HepG2 (cell line): ENCODE results near the gene DLG4. TPM values are rescaled to one million over a fixed set of nuclear protein-coding genes. Genes with fewer than 3 reads are reported as not detected.

Experiments
- KLF16 ChIP-seq, 2 experiments: sonication (generic) in 1 of 2; formaldehyde crosslinking in 1 of 2; IDR thresholded peaks; 2 replicates each; pipeline versions ENCODE4 v1.6.1 to v1.8.0; 2016 to 2023; ENCODE audit warnings: missing genetic modification reagents in 2 of 2, missing compliant biosample characterization in 1 of 2
- PITX1 ChIP-seq: sonication (generic); formaldehyde crosslinking; IDR thresholded peaks from 2 replicates; pipeline ENCODE4 v1.5.1; 2020; ENCODE audit warnings: mild to moderate bottlenecking, missing genetic modification reagents
- TGIF2 ChIP-seq: IDR thresholded peaks from 2 replicates; pipeline ENCODE4 v1.6.1; 2016; ENCODE audit warnings: control low read depth, missing compliant biosample characterization
- ZBTB21 ChIP-seq: sonication (generic); formaldehyde crosslinking; IDR thresholded peaks from 2 replicates; pipeline ENCODE4 v1.4.0; 2020; ENCODE audit warnings: missing genetic modification reagents
- ZNF3 ChIP-seq: IDR thresholded peaks from 2 replicates; pipeline ENCODE4 v1.7.0; 2017; ENCODE audit warnings: inconsistent platforms
- ZNF33A ChIP-seq: sonication (generic); formaldehyde crosslinking; IDR thresholded peaks from 2 replicates; pipeline ENCODE4 v1.5.1; 2020; ENCODE audit warnings: missing genetic modification reagents, mild to moderate bottlenecking, moderate library complexity, borderline replicate concordance
- polyA plus RNA-seq, 8 experiments: library from polyadenylated mRNA; depleted of rRNA in 3 of 8; stranded (reverse) in 7 of 8; unstranded in 1 of 8; fragments of >200 nt; fragmentation: Illumina TruSeq in 4 of 8; extraction: Trizol in 4 of 8; gene quantifications; 2 replicates each; pipeline versions ENCODE4 v1.2.1 to v1.2.3, GENCODE V29; 2011 to 2016; ENCODE audit warnings: low read depth in 4 of 8, missing spikeins in 1 of 8, mixed read lengths in 1 of 8; ENCODE audit not compliant: insufficient read depth in 1 of 8
- total RNA-seq, 5 experiments: library from RNA; depleted of rRNA; stranded (reverse); fragments of >200 nt; fragmentation: Illumina TruSeq; extraction: Trizol; gene quantifications; 2 replicates each; pipeline ENCODE4 v1.2.3, GENCODE V29; 2016; ENCODE audit warnings: low read depth in 1 of 5
- TF ChIP-seq, protein P1 (sequence below): sonication (generic); formaldehyde crosslinking; IDR thresholded peaks from 2 replicates; pipeline ENCODE4 v1.4.0; 2020; ENCODE audit warnings: missing genetic modification reagents
- TF ChIP-seq, protein P2 (sequence below): IDR thresholded peaks from 2 replicates; pipeline ENCODE4 v1.6.1; 2016; ENCODE audit warnings: missing genetic modification reagents, missing compliant biosample characterization
- TF ChIP-seq, protein P3 (sequence below), 2 experiments: fragments of 450-650 bp in 1 of 2; sonication (generic) in 1 of 2; formaldehyde crosslinking in 1 of 2; IDR thresholded peaks; 2 replicates each; pipeline versions ENCODE4 v1.6.1 to v1.8.0; 2016 to 2022; ENCODE audit warnings: antibody characterized with exemption in 1 of 2, mild to moderate bottlenecking in 1 of 2, missing genetic modification reagents in 1 of 2
- TF ChIP-seq, protein P4 (sequence below): sonication (generic); formaldehyde crosslinking; IDR thresholded peaks from 2 replicates; pipeline ENCODE4 v1.5.0; 2020; ENCODE audit warnings: missing genetic modification reagents, mild to moderate bottlenecking, borderline replicate concordance
- TF ChIP-seq, protein P5 (sequence below): sonication (generic); formaldehyde crosslinking; IDR thresholded peaks from 2 replicates; pipeline ENCODE4 v1.9.0; 2021; ENCODE audit warnings: missing genetic modification reagents, borderline replicate concordance
- TF ChIP-seq, protein P6 (sequence below): sonication (generic); formaldehyde crosslinking; IDR thresholded peaks from 2 replicates; pipeline ENCODE4 v1.4.0; 2020; ENCODE audit warnings: missing genetic modification reagents

Gene DLG4
- total and polyA plus RNA-seq, 2 of the 13 experiments (the other 11 are each of a cell fraction or from before 2014, with no cell fraction given): 0.71 to 4.3 TPM

DNA sequence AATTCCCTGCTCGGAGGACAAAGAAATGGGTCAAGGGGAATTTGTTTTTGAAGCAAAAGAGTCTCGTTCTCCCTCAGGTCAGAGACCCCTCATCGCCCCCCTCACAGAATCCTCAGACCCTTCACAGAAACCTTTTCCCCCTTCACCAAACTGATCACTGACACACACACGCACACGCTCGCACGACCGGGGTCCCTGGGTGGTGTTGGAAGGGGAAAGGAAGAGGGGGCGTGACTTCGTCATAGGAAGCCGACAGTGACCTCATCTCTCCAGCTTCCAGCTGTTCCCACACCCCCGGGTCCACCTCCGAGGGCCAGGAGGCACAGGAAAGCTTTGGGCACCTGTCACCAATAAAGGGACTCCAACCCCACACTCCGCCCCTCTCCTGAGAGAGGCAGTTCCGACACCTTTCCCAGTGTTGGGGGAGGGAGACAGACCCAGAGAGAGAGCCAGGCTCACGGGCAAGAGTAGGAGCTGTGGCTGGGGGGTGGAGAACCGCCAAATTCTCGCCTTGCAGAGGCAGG lies 41.6 kb downstream of the DLG4 start (continued):
- TF ChIP-seq, protein P1, sequence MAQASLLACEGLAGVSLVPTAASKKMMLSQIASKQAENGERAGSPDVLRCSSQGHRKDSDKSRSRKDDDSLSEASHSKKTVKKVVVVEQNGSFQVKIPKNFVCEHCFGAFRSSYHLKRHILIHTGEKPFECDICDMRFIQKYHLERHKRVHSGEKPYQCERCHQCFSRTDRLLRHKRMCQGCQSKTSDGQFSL (CRISPR knock-in tag): peak; percentile 13
- TF ChIP-seq PITX1: peak; percentile 16; the same call in 1 of the 2 replicates
- TF ChIP-seq, protein P2, sequence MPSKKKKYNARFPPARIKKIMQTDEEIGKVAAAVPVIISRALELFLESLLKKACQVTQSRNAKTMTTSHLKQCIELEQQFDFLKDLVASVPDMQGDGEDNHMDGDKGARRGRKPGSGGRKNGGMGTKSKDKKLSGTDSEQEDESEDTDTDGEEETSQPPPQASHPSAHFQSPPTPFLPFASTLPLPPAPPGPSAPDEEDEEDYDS (CRISPR knock-in tag): peak; percentile 58
- TF ChIP-seq KLF16 (CRISPR knock-in tag; IDR thresholded peaks at IDR 0.05): peak in 1 of 2 experiments; percentile 56; a peak in 2 of 4 replicates
- TF ChIP-seq, protein P3, sequence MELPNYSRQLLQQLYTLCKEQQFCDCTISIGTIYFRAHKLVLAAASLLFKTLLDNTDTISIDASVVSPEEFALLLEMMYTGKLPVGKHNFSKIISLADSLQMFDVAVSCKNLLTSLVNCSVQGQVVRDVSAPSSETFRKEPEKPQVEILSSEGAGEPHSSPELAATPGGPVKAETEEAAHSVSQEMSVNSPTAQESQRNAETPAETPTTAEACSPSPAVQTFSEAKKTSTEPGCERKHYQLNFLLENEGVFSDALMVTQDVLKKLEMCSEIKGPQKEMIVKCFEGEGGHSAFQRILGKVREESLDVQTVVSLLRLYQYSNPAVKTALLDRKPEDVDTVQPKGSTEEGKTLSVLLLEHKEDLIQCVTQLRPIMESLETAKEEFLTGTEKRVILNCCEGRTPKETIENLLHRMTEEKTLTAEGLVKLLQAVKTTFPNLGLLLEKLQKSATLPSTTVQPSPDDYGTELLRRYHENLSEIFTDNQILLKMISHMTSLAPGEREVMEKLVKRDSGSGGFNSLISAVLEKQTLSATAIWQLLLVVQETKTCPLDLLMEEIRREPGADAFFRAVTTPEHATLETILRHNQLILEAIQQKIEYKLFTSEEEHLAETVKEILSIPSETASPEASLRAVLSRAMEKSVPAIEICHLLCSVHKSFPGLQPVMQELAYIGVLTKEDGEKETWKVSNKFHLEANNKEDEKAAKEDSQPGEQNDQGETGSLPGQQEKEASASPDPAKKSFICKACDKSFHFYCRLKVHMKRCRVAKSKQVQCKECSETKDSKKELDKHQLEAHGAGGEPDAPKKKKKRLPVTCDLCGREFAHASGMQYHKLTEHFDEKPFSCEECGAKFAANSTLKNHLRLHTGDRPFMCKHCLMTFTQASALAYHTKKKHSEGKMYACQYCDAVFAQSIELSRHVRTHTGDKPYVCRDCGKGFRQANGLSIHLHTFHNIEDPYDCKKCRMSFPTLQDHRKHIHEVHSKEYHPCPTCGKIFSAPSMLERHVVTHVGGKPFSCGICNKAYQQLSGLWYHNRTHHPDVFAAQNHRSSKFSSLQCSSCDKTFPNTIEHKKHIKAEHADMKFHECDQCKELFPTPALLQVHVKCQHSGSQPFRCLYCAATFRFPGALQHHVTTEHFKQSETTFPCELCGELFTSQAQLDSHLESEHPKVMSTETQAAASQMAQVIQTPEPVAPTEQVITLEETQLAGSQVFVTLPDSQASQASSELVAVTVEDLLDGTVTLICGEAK (IDR thresholded peaks at IDR 0.05): no peak
- TF ChIP-seq, protein P3 (CRISPR knock-in tag; IDR thresholded peaks at IDR 0.05): no peak
- TF ChIP-seq, protein P4, sequence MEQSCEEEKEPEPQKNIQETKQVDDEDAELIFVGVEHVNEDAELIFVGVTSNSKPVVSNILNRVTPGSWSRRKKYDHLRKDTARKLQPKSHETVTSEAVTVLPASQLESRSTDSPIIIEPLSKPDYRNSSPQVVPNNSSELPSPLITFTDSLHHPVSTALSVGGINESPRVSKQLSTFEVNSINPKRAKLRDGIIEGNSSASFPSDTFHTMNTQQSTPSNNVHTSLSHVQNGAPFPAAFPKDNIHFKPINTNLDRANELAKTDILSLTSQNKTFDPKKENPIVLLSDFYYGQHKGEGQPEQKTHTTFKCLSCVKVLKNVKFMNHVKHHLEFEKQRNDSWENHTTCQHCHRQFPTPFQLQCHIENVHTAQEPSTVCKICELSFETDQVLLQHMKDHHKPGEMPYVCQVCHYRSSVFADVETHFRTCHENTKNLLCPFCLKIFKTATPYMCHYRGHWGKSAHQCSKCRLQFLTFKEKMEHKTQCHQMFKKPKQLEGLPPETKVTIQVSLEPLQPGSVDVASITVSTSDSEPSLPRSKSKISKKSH (CRISPR knock-in tag): 0 out of 2 replicates have a peak, but pooled peaks have one; percentile 53
- peak; percentile 73; the same call in 1 of the 2 replicates for TF ChIP-seq TGIF2 (CRISPR knock-in tag)
- 0 out of 2 replicates have a peak, but pooled peaks have one; percentile 68 for TF ChIP-seq ZNF33A (CRISPR knock-in tag)
- TF ChIP-seq, protein P5, sequence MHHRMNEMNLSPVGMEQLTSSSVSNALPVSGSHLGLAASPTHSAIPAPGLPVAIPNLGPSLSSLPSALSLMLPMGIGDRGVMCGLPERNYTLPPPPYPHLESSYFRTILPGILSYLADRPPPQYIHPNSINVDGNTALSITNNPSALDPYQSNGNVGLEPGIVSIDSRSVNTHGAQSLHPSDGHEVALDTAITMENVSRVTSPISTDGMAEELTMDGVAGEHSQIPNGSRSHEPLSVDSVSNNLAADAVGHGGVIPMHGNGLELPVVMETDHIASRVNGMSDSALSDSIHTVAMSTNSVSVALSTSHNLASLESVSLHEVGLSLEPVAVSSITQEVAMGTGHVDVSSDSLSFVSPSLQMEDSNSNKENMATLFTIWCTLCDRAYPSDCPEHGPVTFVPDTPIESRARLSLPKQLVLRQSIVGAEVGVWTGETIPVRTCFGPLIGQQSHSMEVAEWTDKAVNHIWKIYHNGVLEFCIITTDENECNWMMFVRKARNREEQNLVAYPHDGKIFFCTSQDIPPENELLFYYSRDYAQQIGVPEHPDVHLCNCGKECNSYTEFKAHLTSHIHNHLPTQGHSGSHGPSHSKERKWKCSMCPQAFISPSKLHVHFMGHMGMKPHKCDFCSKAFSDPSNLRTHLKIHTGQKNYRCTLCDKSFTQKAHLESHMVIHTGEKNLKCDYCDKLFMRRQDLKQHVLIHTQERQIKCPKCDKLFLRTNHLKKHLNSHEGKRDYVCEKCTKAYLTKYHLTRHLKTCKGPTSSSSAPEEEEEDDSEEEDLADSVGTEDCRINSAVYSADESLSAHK (CRISPR knock-in tag): no peak
- TF ChIP-seq ZBTB21: peak; percentile 96
- TF ChIP-seq, protein P6, sequence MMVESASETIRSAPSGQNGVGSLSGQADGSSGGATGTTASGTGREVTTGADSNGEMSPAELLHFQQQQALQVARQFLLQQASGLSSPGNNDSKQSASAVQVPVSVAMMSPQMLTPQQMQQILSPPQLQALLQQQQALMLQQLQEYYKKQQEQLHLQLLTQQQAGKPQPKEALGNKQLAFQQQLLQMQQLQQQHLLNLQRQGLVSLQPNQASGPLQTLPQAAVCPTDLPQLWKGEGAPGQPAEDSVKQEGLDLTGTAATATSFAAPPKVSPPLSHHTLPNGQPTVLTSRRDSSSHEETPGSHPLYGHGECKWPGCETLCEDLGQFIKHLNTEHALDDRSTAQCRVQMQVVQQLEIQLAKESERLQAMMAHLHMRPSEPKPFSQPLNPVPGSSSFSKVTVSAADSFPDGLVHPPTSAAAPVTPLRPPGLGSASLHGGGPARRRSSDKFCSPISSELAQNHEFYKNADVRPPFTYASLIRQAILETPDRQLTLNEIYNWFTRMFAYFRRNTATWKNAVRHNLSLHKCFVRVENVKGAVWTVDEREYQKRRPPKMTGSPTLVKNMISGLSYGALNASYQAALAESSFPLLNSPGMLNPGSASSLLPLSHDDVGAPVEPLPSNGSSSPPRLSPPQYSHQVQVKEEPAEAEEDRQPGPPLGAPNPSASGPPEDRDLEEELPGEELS (CRISPR knock-in tag): peak; percentile 50; the same call in 1 of the 2 replicates
- no peak for TF ChIP-seq ZNF3 (CRISPR knock-in tag)
